ENCODE measurements around the gene MLIP.

Gene MLIP

GRCh38 chr6:54294965-54295532, 183.8 kb downstream of the MLIP start:
- Histone ChIP-seq H3K4me3 (ENCODE audit: low read length) (no peak overlapping the region), H3K36me3 (replicated peaks; ENCODE audit: low read depth, low read length) (no peaks in the 10 kb centered on the region), H3K4me1 (ENCODE audit: low read length) (peaks cover 41% of the 10 kb centered on the region), H2AFZ (ENCODE audit: low read depth, low read length) (no peak overlapping the region), H3K9me3 (ENCODE audit: insufficient read depth, low read length) (no peaks in the 10 kb centered on the region), H3K27me3 (ENCODE audit: low read depth, low read length) (peaks cover 26% of the 10 kb centered on the region), H3K9ac (ENCODE audit: low read length) (no peak overlapping the region), H3K79me2 (ENCODE audit: low read length) (no peaks in the 10 kb centered on the region), H3K4me2 (ENCODE audit: low read length) (no peak overlapping the region), H4K20me1 (ENCODE audit: insufficient read depth, low read length) (no peaks in the 10 kb centered on the region), H3K27ac (ENCODE audit: low read length) (no peak overlapping the region)
- no peak for TF ChIP-seq CTCF (IDR thresholded peaks at IDR 0.05; ENCODE audit: low read depth, low read length)
- TF ChIP-seq EZH2phosphoT487 (IDR thresholded peaks at IDR 0.05; ENCODE audit: low read depth) = no peak

DNA sequence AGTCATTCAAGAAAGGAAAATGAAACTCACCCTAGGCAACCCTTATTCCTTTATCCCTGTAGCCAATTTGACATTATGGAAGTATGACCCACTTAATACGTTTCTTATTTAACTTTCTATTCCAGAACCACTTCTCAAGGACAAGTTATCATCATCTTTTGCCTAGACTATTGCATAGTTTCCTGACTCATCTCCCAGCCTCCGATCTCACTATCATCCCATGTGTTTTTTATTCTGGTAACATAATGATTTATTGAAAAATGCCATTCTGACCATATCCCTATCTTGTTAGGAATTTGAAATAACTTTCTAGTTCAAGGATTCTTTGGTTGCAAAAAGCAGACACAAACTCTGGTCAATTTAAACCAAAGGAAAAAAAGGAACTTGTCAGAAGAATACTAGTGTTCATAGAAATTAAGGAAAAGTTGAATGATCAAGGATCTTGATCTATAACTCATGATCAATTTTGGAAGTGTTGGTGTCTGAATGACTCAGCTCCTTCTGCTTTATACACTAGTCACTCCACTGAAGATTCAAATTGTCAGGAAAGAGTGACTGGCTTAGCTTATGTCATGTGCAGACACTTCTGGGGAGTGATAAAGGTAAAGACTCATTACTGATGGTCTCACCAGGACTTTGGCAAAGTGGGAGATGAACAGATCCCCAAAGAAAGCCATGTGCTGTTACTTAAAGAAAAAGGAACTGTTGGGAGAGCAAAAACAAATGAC, 188.5 kb downstream of the MLIP start:
- no peak overlapping the region for H3K27ac ChIP-seq (ENCODE audit: low read length)
- no peaks in the 10 kb centered on the region for H3K9me3 ChIP-seq (ENCODE audit: insufficient read depth, low read length)
- H3K4me3 ChIP-seq (ENCODE audit: low read length) = no peak overlapping the region
- H3K36me3 ChIP-seq (replicated peaks; ENCODE audit: low read depth, low read length) = no peaks in the 10 kb centered on the region
- no peak overlapping the region for H2AFZ ChIP-seq (ENCODE audit: low read depth, low read length)
- no peaks in the 10 kb centered on the region for H3K4me1 ChIP-seq (ENCODE audit: low read length)
- H3K4me2 ChIP-seq (ENCODE audit: low read length) = no peak overlapping the region
- no peak for TF ChIP-seq CTCF (IDR thresholded peaks at IDR 0.05; ENCODE audit: low read depth, low read length)
- no peak for TF ChIP-seq EZH2phosphoT487 (IDR thresholded peaks at IDR 0.05; ENCODE audit: low read depth)
- H3K79me2 ChIP-seq (ENCODE audit: low read length) = no peaks in the 10 kb centered on the region
- H3K27me3 ChIP-seq (ENCODE audit: low read depth, low read length) = peaks cover 2% of the 10 kb centered on the region
- no peaks in the 10 kb centered on the region for H4K20me1 ChIP-seq (ENCODE audit: insufficient read depth, low read length)
- no peak overlapping the region for H3K9ac ChIP-seq (ENCODE audit: low read length)

DNA sequence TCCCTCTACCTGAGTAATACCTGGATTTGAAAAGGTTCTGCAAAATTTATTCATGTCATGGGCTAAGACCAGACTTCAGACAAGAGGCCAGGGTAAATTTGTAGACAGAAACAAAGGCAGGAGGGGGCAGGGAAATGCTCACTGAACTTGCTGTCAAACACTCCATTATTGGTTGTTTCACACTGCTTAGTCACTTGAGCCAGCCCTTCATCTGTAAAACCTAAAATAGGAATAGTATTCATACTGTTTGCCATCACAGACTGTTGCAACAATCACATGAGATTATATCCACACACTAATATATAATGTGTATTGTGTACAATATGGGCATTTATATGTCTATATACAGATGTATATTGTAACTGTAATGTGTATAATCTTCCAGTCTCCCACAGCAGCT, 190.5 kb downstream of the MLIP start:
- H3K27ac ChIP-seq (ENCODE audit: low read length) = no peak overlapping the region
- H3K36me3 ChIP-seq (replicated peaks; ENCODE audit: low read depth, low read length) = no peaks in the 10 kb centered on the region
- H3K79me2 ChIP-seq (ENCODE audit: low read length) = no peaks in the 10 kb centered on the region
- no peak overlapping the region for H2AFZ ChIP-seq (ENCODE audit: low read depth, low read length)
- H3K4me1 ChIP-seq (ENCODE audit: low read length) = no peaks in the 10 kb centered on the region
- H3K9ac ChIP-seq (ENCODE audit: low read length) = no peak overlapping the region
- H3K4me2 ChIP-seq (ENCODE audit: low read length) = no peak overlapping the region
- H3K4me3 ChIP-seq (ENCODE audit: low read length) = no peak overlapping the region
- H3K27me3 ChIP-seq (ENCODE audit: low read depth, low read length) = no peaks in the 10 kb centered on the region
- H3K9me3 ChIP-seq (ENCODE audit: insufficient read depth, low read length) = no peaks in the 10 kb centered on the region
- H4K20me1 ChIP-seq (ENCODE audit: insufficient read depth, low read length) = no peaks in the 10 kb centered on the region
- no peak for TF ChIP-seq EZH2phosphoT487 (IDR thresholded peaks at IDR 0.05; ENCODE audit: low read depth)
- no peak for TF ChIP-seq CTCF (IDR thresholded peaks at IDR 0.05; ENCODE audit: low read depth, low read length)

GRCh38 chr6:54307439-54307910, 196.2 kb downstream of the MLIP start:
- Histone ChIP-seq H3K4me3 (ENCODE audit: low read length) (no peak overlapping the region), H3K36me3 (replicated peaks; ENCODE audit: low read depth, low read length) (no peaks in the 10 kb centered on the region), H2AFZ (ENCODE audit: low read depth, low read length) (no peak overlapping the region), H3K9me3 (ENCODE audit: insufficient read depth, low read length) (no peaks in the 10 kb centered on the region), H3K9ac (ENCODE audit: low read length) (no peak overlapping the region), H3K79me2 (ENCODE audit: low read length) (no peaks in the 10 kb centered on the region), H3K27ac (ENCODE audit: low read length) (no peak overlapping the region), H4K20me1 (ENCODE audit: insufficient read depth, low read length) (no peaks in the 10 kb centered on the region), H3K4me2 (ENCODE audit: low read length) (no peak overlapping the region), H3K4me1 (ENCODE audit: low read length) (peaks cover 10% of the 10 kb centered on the region), H3K27me3 (ENCODE audit: low read depth, low read length) (0 out of 2 replicates have a peak, but pooled peaks cover 6% of the 10 kb centered on the region)
- TF ChIP-seq CTCF (IDR thresholded peaks at IDR 0.05; ENCODE audit: low read depth, low read length) (no peak), EZH2phosphoT487 (IDR thresholded peaks at IDR 0.05; ENCODE audit: low read depth) (no peak)
